GM12878 (cell line): Measurements from ENCODE around the gene PYGB. TPM values are rescaled to one million over a fixed set of nuclear protein-coding genes. Genes with fewer than 3 reads are reported as not detected.

Experiments used
- ATAC-seq: fragments of 200-7000 bp; cut with Tn5 transposase; 3 replicates; pipeline ENCODE4 v1.9.1; 2020; ENCODE audit warnings: mild to moderate bottlenecking, moderate library complexity
- Bru-seq: library from RNA; stranded (reverse); fragments of 400-500 nt; gene quantifications from one replicate; lab custom pipeline; 2021; lab: Mats Ljungman, UMichigan
- BruChase-seq, 2 experiments: library from RNA; stranded (reverse); fragments of 400-500 nt; gene quantifications; one replicate each; lab custom pipeline; 2021; lab: Mats Ljungman, UMichigan
- BruUV-seq: library from RNA; stranded (reverse); fragments of 400-500 nt; replicated peaks from 2 replicates; lab custom pipeline; 2021; lab: Mats Ljungman, UMichigan
- CTCF ChIA-PET: fragments of 300-600 bp; sonication (Branson Sonifier 250); formaldehyde crosslinking; extraction: SDS; loops from one replicate; lab custom pipeline; 2021; ENCODE audit warnings: inconsistent platforms; lab: Yijun Ruan, JAX
- POLR2A ChIA-PET: fragments of 350-600 bp; formaldehyde crosslinking; extraction: SDS; loops from one replicate; lab custom pipeline; 2021; ENCODE audit warnings: inconsistent platforms; lab: Charles Lee
- RAD21 ChIA-PET: fragments of 300-600 bp; sonication (Branson Sonifier 250); formaldehyde crosslinking; loops from one replicate; lab custom pipeline; 2023; ENCODE audit warnings: antibody characterized with exemption; ENCODE audit not compliant: unreplicated experiment; lab: Charles Lee
- SMC1A ChIA-PET: fragments of 300-600 bp; sonication (Branson Sonifier 250); formaldehyde crosslinking; loops from one replicate; lab custom pipeline; 2023; ENCODE audit not compliant: unreplicated experiment, uncharacterized antibody; lab: Charles Lee
- DNase-seq: peaks from one replicate; pipeline ENCODE4 v3.0.0-alpha.2; 2011; ENCODE audit warnings: low read depth, low spot score
- FAIRE-seq: peaks from 3 replicates; lab custom pipeline; 2011; peaks lifted over from hg19 to GRCh38; lab: Jason Lieb, UNC
- H2AFZ ChIP-seq: 2 replicates; pipeline ENCODE4 v1.6.0; 2011; ENCODE audit warnings: low read depth, low read length, control low read depth; ENCODE audit not compliant: control insufficient read depth
- H3K27ac ChIP-seq: 2 replicates; pipeline ENCODE4 v1.5.1; 2011; ENCODE audit warnings: control low read depth; ENCODE audit not compliant: control insufficient read depth, insufficient read depth
- H3K27me3 ChIP-seq, 2 experiments: replicated peaks in 1 of 2; 2 replicates each; pipeline versions ENCODE4 v1.6.0 to v1.6.1; 2011; ENCODE audit warnings: low read length in 1 of 2; ENCODE audit not compliant: control insufficient read depth in 2 of 2, insufficient read depth in 2 of 2
- H3K36me3 ChIP-seq, 2 experiments: 2 replicates each; pipeline ENCODE4 v1.5.1; 2011; ENCODE audit warnings: low read length in 1 of 2; ENCODE audit not compliant: control insufficient read depth in 2 of 2, insufficient read depth in 2 of 2
- H3K4me1 ChIP-seq: 2 replicates; pipeline ENCODE4 v1.6.1; 2011; ENCODE audit warnings: mild to moderate bottlenecking, low read length, moderate library complexity, mixed read lengths; ENCODE audit not compliant: control insufficient read depth, insufficient read depth
- H3K4me2 ChIP-seq: 2 replicates; pipeline ENCODE4 v1.6.0; 2011; ENCODE audit warnings: control low read depth; ENCODE audit not compliant: control insufficient read depth, insufficient read depth
- H3K4me3 ChIP-seq: fragments of 200-600 bp; sonication (generic); 2 replicates; pipeline ENCODE4 v1.5.1; 2016
- H3K79me2 ChIP-seq: 2 replicates; pipeline ENCODE4 v1.6.0; 2011; ENCODE audit warnings: low read length; ENCODE audit not compliant: control insufficient read depth, insufficient read depth
- H3K9ac ChIP-seq: 2 replicates; pipeline ENCODE4 v1.8.0; 2011; ENCODE audit warnings: low read length, control low read depth, mixed read lengths; ENCODE audit not compliant: control insufficient read depth, insufficient read depth
- H3K9me3 ChIP-seq: replicated peaks from 3 replicates; pipeline ENCODE4 v1.5.1; 2011; ENCODE audit warnings: mild to moderate bottlenecking, low read length; ENCODE audit not compliant: control insufficient read depth, insufficient read depth
- H4K20me1 ChIP-seq: 2 replicates; pipeline ENCODE4 v1.6.0; 2011; ENCODE audit not compliant: control insufficient read depth, insufficient read depth
- ATF7 ChIP-seq: fragments of 450-650 bp; IDR thresholded peaks from 2 replicates; pipeline ENCODE4 v1.6.1; 2016; ENCODE audit warnings: low read depth, mild to moderate bottlenecking
- CREM ChIP-seq: IDR thresholded peaks from 2 replicates; pipeline ENCODE4 v1.6.1; 2014; ENCODE audit warnings: antibody characterized with exemption, low read depth
- DPF2 ChIP-seq: fragments of 450-650 bp; IDR thresholded peaks from 2 replicates; pipeline ENCODE4 v1.6.1; 2017; ENCODE audit warnings: mild to moderate bottlenecking
- PBX3 ChIP-seq: IDR thresholded peaks from 2 replicates; pipeline ENCODE4 v1.6.1; 2011; ENCODE audit warnings: mild to moderate bottlenecking, low read depth, low read length, moderate library complexity; ENCODE audit not compliant: insufficient replicate concordance
- SMAD5 ChIP-seq: IDR thresholded peaks from 2 replicates; pipeline ENCODE4 v1.6.1; 2016; ENCODE audit warnings: antibody characterized with exemption, low read depth
- SRF ChIP-seq, 2 experiments: IDR thresholded peaks; 2 replicates each; pipeline ENCODE4 v1.6.1; 2011; ENCODE audit warnings: low read depth in 2 of 2, low read length in 2 of 2, mild to moderate bottlenecking in 1 of 2, moderate library complexity in 1 of 2
- TAF1 ChIP-seq: IDR thresholded peaks from 2 replicates; pipeline ENCODE4 v1.6.1; 2011; ENCODE audit warnings: mild to moderate bottlenecking, low read depth, low read length, borderline replicate concordance
- USF2 ChIP-seq: IDR thresholded peaks from 2 replicates; pipeline ENCODE4 v1.6.1; 2011; ENCODE audit warnings: low read depth, low read length, improper control_type of control experiment, borderline replicate concordance
- ZNF217 ChIP-seq: fragments of 450-650 bp; IDR thresholded peaks from 2 replicates; pipeline ENCODE4 v1.6.1; 2017; ENCODE audit warnings: antibody characterized with exemption, mild to moderate bottlenecking
- ZNF24 ChIP-seq: fragments of 450-650 bp; IDR thresholded peaks from 2 replicates; pipeline ENCODE4 v1.6.1; 2017; ENCODE audit warnings: antibody characterized with exemption, mild to moderate bottlenecking
- ZNF687 ChIP-seq: fragments of 450-650 bp; IDR thresholded peaks from 2 replicates; pipeline ENCODE4 v1.6.1; 2017; ENCODE audit warnings: mild to moderate bottlenecking, moderate library complexity
- WGBS: methylation state at CpG from one replicate; pipeline ENCODE4 v1.1.6; 2016; ENCODE audit warnings: low lambda C conversion rate; ENCODE audit not compliant: insufficient replicate concordance, insufficient coverage; ENCODE audit errors: missing lambda C conversion rate; 5-methylcytosine and 5-hydroxymethylcytosine counted together
- in situ Hi-C: fragments of 300-500 bp; cut with MboI; formaldehyde crosslinking; loops from 9 replicates; pipeline ENCODE4 v1.14.3; 2018; ENCODE audit warnings: mixed read lengths
- intact Hi-C: fragments of 100-400 bp; cut with micrococcal nuclease; formaldehyde crosslinking; loops from one replicate; pipeline ENCODE4 v1.14.2; 2022; ENCODE audit not compliant: unreplicated experiment
- long read RNA-seq, 2 experiments: library from polyadenylated mRNA; unstranded; transcript quantifications; one replicate each; pipeline ENCODE4 v2.0.0, GENCODE V29; 2019 to 2020
- polyA minus RNA-seq, 3 experiments: library from RNA; depleted of rRNA, polyadenylated mRNA; stranded (reverse); fragments of >200 nt; gene quantifications; 2 replicates each; pipeline ENCODE4 v1.2.3, GENCODE V29; 2011
- polyA plus RNA-seq, 11 experiments: library from polyadenylated mRNA; depleted of rRNA in 4 of 11; unstranded in 6 of 11; stranded (reverse) in 5 of 11; fragments of >200 nt; fragmentation: Nextera tagmentation in 4 of 11; fragmentation: Illumina TruSeq in 1 of 11; extraction: Ambion mirVana in 4 of 11; extraction: Trizol in 1 of 11; gene quantifications; 1 replicate in 1 of 11; 2 replicates in 10 of 11; pipeline versions ENCODE4 v1.2.1 to v1.2.3, GENCODE V29; 2011 to 2016; ENCODE audit warnings: inconsistent platforms in 2 of 11, missing spikeins in 2 of 11, low read depth in 1 of 11
- total RNA-seq, 4 experiments: library from RNA; depleted of rRNA in 3 of 4; stranded (reverse); fragments of >200 nt in 3 of 4; fragmentation: Illumina TruSeq in 1 of 4; extraction: Trizol in 1 of 4; gene quantifications; 2 replicates each; pipeline versions ENCODE4 v1.2.1 to v1.2.3, GENCODE V29; 2013 to 2021

PYGB gene
- total RNA-seq (2013; cell fraction: nucleolus; rRNA removed), result 20.7 and 24.5 TPM in 2 replicates
- 24.6 and 27.4 TPM in 2 replicates for total RNA-seq (2014; rRNA removed)
- 14.2 and 16.1 TPM in 2 replicates for total RNA-seq (2014; rRNA removed; fragmentation: Illumina TruSeq; extraction: Trizol)
- total RNA-seq (2021), result 31.0 and 33.5 TPM in 2 replicates
- 7.2 TPM for polyA plus RNA-seq (2011; ENCODE audit: low read depth)
- 6.1 and 11.9 TPM in 2 replicates for polyA plus RNA-seq (2011; rRNA removed)
- 13.5 and 17.8 TPM in 2 replicates for polyA plus RNA-seq (2011; cell fraction: cytosol; rRNA removed)
- 43.6 and 56.0 TPM in 2 replicates for polyA plus RNA-seq (2011; cell fraction: nucleus; rRNA removed)
- 16.2 and 16.9 TPM in 2 replicates for polyA plus RNA-seq (2012)
- 8.0 and 17.4 TPM in 2 replicates for polyA plus RNA-seq (2014; fragmentation: Illumina TruSeq; extraction: Trizol)
- 1 to 10 TPM in 1 of 2 experiments, under 1 TPM in 1; 0.34 to 1.3 TPM for polyA plus RNA-seq (2014; fragmentation: Nextera tagmentation; extraction: Ambion mirVana)
- 26.2 and 31.8 TPM in 2 replicates for polyA plus RNA-seq (2014; rRNA removed)
- polyA plus RNA-seq (2016; fragmentation: Nextera tagmentation; extraction: Ambion mirVana), result 10 to 100 TPM; 26.2 to 27.6 TPM
- 12.4 and 20.2 TPM in 2 replicates for polyA minus RNA-seq (2011; rRNA and poly(A)+ RNA removed)
- 8.2 and 9.7 TPM in 2 replicates for polyA minus RNA-seq (2011; cell fraction: cytosol; rRNA and poly(A)+ RNA removed)
- 9.7 and 15.8 TPM in 2 replicates for polyA minus RNA-seq (2011; cell fraction: nucleus; rRNA and poly(A)+ RNA removed)
- Bru-seq, nascent RNA, result percentile 69 among the genes with signal in this experiment
- BruChase-seq, experiment 1, labeled RNA remaining after a 6-hour chase, result percentile 74 among the genes with signal in this experiment
- BruChase-seq, experiment 2, labeled RNA remaining after a 2-hour chase, result percentile 67 among the genes with signal in this experiment
- long read RNA-seq, experiment 1, full-length matches to known transcripts, result 7 of 13 reads
- long read RNA-seq, experiment 1, partial matches to known transcripts, result 4 of 13 reads
- long read RNA-seq, experiment 1, other reads (novel, unspliced or antisense), result 2 of 13 reads
- long read RNA-seq, experiment 2, full-length matches to known transcripts, result 2 of 6 reads
- long read RNA-seq, experiment 2, partial matches to known transcripts, result 3 of 6 reads
- long read RNA-seq, experiment 2, other reads (novel, unspliced or antisense), result 1 of 6 reads

GRCh38 chr20:25247956-25248785 lies at the start of gene PYGB:
Gene PYGB, plus strand, starts transcription at chr20:25248085. Its CDS starts 94 bp downstream, at chr20:25248179.
- peak; percentile 74 for FAIRE-seq
- Histone ChIP-seq H3K79me2 (peaks cover 29% of the 10 kb centered on the region), H3K27ac (peak within 1 kb of the TSS; percentile 66), H3K4me3 (peak within 1 kb of the TSS; percentile 91), H3K36me3 (no peaks in the 10 kb centered on the region; a peak in 1 of 4 replicates), H3K9me3 (no peaks in the 10 kb centered on the region), H2AFZ (peak within 1 kb of the TSS; percentile 93), H3K27me3 (no peaks in the 10 kb centered on the region), H3K4me1 (peaks cover 28% of the 10 kb centered on the region), H3K4me2 (peak within 1 kb of the TSS; percentile 98), H4K20me1 (0 out of 2 replicates have a peak, but pooled peaks cover 3% of the 10 kb centered on the region), H3K9ac (peak within 1 kb of the TSS; percentile 74)
- in situ Hi-C loops (no loop called here), intact Hi-C loops (loop anchor here (5.0 to 10.0 kb wide), 2 partner anchors 53 to 149 kb away; partner anchors contain the start of gene ENTPD6)
- ChIA-PET POLR2A (interaction anchor here (0.7 to 2.1 kb wide), 5 partner anchors 11 to 159 kb away, joined by 3 to 5 read pairs (median 3); partner anchors contain the start of gene GINS1), SMC1A (interaction anchor here (0.7 to 3.1 kb wide), 5 partner anchors 44 to 193 kb away, joined by 3 to 11 read pairs (median 4); partner anchors contain the start of genes ENTPD6 and GINS1), RAD21 (interaction anchor here (0.9 to 1.7 kb wide), 5 partner anchors 49 to 160 kb away, joined by 3 to 7 read pairs (median 4); partner anchors contain the start of genes ABHD12 and GINS1), CTCF (interaction anchor here (0.8 to 1.7 kb wide), 10 partner anchors 18 to 254 kb away, joined by 3 to 6 read pairs (median 4); no protein-coding TSS in a partner anchor)
- peak; percentile 41 for DNase-seq
- BruUV-seq, result no TSS peak
- ATAC-seq, result peak; percentile 80
- under 1% methylated on average over 91 of the region's 113 CpGs for WGBS
- TF ChIP-seq TAF1 (peak; percentile 74; the same call in 1 of the 2 replicates), ZNF687 (peak; percentile 73; the same call in 1 of the 2 replicates), USF2 (no peak), ATF7 (no peak), ZNF217 (peak; percentile 54; the same call in 1 of the 2 replicates), ZNF24 (no peak), SRF (IDR thresholded peaks at IDR 0.05; ENCODE audit: low read depth in 2 of 2, low read length in 2 of 2) (no peak), DPF2 (peak; percentile 84), CREM (0 out of 2 replicates have a peak, but pooled peaks have one; percentile 23), SMAD5 (peak; percentile 63; the same call in 1 of the 2 replicates), PBX3 (peak; percentile 82)
